LNCAP (cell line): ENCODE results near the gene SSR2.

Source experiments
- CTCF ChIP-seq: fragments of 450-650 bp; IDR thresholded peaks from 2 replicates; pipeline ENCODE4 v1.5.1; 2017; ENCODE audit warnings: mild to moderate bottlenecking

Gene SSR2

GRCh38 chr1:155970531-155971167 is 50.1 kb downstream of the SSR2 start:
- no peak for TF ChIP-seq CTCF

- TF ChIP-seq CTCF, result no peak
Observed at GRCh38 chr1:155969377-155969791, 51.4 kb downstream of the SSR2 start.

GRCh38 chr1:155968670-155969069 is 52.1 kb downstream of the SSR2 start:
- no peak for TF ChIP-seq CTCF

- no peak for TF ChIP-seq CTCF
Observed at GRCh38 chr1:155968051-155968400, 52.7 kb downstream of the SSR2 start.

- TF ChIP-seq CTCF, result no peak
Observed at GRCh38 chr1:155967341-155968050, 53.3 kb downstream of the SSR2 start.

GRCh38 chr1:155966750-155967149 is 54.0 kb downstream of the SSR2 start:
- TF ChIP-seq CTCF, result no peak

GRCh38 chr1:155966135-155966534 is 54.6 kb downstream of the SSR2 start:
- no peak for TF ChIP-seq CTCF
